HG02588 (cell line): ENCODE measurements around the gene CFAP73.

Experiments used
- ATAC-seq: cut with Tn5 transposase; IDR thresholded peaks from one replicate; pipeline ENCODE4 v1.9.1; 2021; ENCODE audit warnings: mild to moderate bottlenecking, moderate library complexity; ENCODE audit not compliant: unreplicated experiment

Gene CFAP73

DNA sequence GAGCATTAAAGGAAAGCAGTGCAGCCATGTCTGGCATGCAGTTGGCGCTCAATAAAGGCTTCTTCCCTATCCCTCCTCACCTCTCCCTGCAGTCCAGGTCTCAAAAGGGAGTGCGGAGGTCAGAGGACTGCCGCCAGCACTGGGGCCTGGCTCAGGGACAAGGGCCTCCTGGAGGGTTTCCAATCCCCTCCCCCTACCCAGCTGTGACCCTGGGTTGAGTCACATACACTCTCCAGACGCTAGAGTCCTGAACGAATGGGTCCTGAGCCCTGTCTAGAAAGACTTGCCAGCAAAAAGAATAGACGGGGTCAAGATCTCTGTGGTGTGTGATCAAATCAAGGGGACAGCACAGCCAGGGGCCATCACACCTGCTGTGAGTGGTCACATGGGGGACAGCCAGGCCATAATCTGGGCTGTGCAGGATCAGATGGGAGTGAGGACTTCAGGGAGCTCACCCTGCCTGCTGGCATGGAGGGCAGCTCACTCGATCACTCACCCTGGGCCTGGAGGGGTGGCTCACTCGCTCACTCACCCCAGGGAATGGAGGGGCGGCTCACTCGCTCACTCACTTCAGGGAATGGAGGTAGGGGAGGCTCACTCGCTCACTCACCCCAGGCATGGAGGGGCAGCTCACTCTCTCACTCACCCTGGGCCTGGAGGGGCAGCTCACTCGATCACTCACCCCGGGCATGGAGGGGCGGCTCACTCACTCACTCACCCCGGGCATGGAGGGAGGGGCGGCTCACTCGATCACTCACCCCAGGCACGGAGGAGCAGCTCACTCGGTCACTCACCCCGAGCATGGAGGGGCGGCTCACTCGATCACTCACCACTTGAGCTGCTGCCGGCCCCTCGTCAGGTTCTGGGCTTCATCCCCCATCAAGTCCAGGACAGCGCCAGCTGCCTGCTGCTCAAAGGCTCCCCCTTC is 12.8 kb downstream of the CFAP73 start:
- ATAC-seq, result no peak

- no peak for ATAC-seq
Observed at GRCh38 chr12:113163030-113163360, 13.5 kb downstream of the CFAP73 start.

- no peak for ATAC-seq
Observed at GRCh38 chr12:113164014-113164413, 14.5 kb downstream of the CFAP73 start.

DNA sequence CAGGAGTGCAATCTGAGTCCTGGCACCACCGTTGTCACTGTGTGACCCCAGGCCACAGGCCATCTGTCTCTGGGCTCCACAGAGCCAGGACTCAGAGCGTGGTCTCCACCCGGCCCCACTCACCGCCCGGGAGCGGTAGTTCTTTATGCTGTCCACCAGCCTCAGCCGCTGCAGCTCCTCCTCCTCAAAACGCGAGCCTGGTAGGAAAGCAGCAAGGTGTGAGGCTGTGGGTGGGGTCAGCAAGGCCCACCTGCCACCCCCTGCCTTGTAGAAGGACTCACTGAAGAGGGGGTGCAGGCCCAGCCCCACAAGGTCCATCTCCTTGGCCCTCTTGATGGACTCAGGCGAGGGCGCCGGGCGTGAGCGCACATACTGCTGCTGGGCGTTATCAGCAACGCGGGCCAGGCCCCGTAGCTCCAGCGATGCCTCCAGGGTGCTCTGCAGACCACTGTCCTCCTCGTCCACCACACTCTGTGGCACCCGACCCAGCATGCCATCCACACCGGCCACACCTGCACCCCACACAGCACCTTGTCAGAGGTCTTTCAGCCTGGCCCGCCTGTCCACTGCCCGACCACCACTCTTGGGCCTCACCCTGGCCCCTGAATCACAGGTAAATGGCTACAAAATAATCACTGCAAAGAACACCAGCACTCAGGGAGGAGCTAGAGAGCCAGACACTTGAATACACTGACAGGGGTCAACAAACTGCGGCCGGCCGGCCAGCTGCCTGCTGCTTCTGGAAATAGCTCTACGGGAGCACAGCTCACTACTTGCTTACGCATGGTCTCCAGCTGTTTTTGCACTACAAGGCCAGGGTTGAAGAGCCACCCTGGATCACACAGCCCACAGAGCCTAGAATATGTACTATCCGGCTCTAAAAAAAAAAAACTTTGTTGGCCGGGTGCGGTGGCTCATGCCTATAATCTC is 16.3 kb downstream of the CFAP73 start:
- no peak for ATAC-seq

DNA sequence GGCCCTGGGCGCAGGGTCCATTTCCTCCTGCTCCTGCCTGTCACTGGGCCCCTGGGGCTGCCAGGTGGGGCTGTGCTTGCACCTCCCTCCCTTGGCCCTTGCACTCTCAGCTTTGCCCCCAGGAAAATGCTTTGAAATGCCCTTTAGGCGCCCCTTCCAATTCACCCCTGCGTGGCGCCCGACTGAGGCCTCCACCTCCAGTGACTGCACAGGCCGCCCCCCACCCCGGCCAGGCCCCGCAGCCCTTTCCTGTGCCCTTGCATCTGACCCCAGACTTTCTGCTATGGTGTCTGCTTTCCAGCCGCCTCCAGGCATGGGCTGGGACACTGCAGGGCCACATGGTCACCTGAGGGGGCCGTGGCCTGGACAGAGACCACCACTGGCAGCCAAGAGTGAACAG is 18.3 kb downstream of the CFAP73 start:
- no peak for ATAC-seq

DNA sequence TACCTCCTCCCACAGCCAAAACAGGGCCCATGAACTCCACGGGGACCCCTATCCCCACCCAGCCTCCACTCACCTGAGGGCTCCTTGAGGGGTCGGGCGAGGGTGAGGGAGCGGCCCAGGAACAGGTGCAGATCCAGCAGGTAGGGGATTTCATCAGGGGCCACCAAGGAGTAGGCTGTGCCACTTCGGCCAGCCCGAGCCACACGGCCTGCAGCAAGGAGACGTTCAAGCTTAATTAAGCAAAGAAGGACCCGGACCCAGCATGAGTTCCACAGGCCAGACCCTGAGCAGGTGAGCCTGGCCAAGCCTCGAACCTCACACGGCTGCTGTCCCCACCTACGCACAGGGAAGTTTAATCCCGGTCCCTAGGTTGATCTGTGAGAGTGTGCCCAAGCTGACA is 20.2 kb downstream of the CFAP73 start:
- ATAC-seq, result no peak

DNA sequence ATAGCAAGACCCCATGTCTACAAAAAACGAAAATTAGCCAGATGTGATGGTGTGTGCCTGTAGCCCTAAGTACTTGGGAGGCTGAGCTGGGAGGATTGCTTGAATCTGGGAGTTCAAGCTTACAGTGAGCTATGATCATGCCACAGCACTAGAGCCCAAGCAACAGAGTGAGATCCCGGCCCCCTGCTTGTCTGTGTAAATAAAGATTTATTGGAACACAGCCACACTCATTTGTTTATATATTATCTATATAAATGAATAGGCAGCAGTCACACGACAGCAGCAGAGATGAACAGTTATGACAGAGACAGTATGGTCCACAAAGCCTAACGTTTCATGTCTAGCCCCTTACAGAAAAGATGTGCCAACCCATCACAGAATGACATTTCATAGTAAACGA is 20.9 kb downstream of the CFAP73 start:
- no peak for ATAC-seq

GRCh38 chr12:113170926-113171325 is 21.4 kb downstream of the CFAP73 start:
- ATAC-seq, result no peak

DNA sequence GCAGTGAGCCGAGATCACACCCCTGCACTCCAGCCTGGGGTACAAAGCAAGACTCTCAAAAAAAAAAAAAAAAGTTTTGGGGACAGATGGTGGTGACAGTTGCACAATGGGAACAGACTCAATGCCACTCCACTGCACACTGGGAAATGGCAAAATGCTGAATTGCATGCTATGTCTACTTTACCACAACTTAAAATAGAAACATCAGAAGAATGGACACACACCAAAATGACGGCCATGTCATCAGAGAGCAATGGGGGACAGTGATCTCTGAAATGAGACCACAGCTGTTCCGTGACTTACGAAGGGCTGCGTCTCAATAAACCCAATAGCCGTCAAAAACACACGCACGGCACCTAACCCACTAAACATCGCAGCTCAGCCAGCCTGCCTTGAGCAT is 22.0 kb downstream of the CFAP73 start:
- ATAC-seq, result no peak

- no peak for ATAC-seq
Observed at GRCh38 chr12:113172185-113172584, 22.7 kb downstream of the CFAP73 start.

DNA sequence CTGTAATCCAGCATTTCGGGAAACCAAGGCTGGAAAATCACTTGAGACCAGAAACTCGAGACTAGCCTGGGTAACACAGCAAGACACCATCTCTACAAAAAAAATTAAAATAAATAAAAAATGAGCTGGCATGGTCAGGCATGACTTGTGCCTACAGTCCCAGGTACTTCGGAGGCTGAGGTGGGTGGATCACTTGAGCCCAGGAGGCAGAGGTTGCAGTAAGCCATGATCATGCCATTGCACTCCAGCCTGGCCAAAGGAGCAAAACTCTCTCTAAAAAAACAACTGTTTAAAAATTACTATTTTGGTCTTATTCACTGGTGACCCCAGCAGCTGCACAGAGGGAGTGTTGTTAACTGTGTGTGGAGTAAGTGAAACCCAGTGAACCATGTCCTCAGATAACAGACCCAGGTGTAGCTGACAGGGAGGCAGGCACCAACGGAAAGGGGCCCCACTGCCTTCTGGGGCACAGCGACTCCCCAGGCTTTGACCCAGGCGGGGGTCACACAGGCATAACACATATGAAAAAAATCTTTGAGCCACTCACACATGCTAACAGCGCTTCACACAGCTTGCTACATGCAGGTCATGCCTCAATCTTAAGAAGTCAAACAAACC is 23.7 kb downstream of the CFAP73 start:
- peak; percentile 58 for ATAC-seq

- no peak for ATAC-seq
Observed at GRCh38 chr12:113174461-113175384, 25.2 kb downstream of the CFAP73 start.

DNA sequence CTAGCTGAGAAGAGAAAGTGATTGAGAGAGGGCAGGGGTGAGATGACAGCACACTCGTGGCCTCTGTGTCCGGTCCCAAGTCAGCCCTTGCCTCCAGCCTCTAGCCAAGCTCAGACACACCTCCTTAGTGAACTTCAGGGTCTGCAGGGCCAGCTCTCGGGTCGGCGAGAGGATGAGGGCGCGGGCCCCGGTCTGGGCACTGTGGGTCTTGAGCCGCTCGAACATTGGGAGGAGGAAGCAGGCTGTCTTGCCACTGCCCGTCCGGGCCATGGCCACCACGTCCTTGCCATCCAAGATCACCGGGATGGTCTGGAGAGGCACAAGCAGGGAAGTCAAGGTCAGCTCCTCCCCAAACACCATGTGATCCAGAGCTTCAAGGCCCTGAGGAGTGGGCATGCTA is 29.5 kb downstream of the CFAP73 start:
- ATAC-seq, result no peak

DNA sequence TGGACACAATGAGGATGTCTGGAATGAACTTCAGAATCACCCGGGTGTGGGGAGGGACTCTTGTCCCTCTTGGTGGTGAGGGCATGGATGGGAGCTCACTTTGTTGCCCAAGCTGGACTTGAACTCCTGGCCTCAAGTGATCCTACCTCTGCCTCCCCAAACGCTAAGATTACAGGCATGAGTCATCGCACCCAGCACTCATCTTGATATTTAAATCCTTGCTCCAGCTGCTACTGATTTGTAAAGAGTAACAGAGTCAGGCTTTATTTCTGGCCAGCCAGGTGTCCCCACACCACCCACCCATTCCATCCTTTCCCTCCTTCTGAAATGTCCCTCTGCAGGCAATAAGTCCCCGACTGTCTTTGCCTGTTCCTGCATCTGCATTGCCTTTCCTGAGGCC is 30.8 kb downstream of the CFAP73 start:
- no peak for ATAC-seq

GRCh38 chr12:113181975-113182374 is 32.5 kb downstream of the CFAP73 start:
- no peak for ATAC-seq

- no peak for ATAC-seq
Observed at GRCh38 chr12:113183030-113183589, 33.6 kb downstream of the CFAP73 start.

DNA sequence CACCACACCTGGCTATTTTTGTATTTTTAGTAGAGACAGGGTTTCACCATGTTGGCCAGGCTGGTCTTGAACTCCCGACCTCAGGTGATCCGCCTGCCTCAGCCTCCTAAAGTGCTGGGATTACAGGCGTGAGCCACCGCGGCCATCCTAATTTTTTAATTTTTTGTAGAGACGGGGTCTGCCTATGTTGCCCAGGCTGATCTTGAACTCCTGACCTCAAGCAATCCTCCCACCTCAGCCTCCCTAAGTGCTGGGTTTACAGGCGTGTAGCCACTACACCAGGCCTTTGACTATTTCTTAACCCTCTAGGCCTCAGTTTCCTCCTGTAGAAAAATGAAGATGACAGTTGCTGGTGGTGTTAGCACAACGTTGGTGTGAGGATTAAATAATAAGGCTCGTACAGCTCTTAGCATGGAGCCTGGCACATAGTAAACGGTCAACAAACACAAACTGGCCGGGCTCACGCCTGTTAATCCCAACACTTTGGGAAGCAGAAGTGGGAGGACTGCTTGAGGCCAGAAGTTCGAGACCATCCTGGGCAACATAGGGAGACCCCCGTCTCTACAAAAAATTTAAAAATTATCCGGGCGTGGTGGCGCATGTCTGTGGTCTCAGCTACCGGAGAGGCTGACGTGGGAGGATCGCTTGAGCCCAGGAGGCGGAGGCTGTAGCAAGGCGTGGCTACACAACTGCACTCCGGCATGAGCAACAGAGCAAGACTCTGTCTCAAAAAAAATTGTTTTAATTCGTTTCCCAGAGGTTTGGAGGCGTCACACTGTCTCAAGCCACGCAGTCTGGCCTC is 34.8 kb downstream of the CFAP73 start:
- ATAC-seq, result peak; percentile 42

DNA sequence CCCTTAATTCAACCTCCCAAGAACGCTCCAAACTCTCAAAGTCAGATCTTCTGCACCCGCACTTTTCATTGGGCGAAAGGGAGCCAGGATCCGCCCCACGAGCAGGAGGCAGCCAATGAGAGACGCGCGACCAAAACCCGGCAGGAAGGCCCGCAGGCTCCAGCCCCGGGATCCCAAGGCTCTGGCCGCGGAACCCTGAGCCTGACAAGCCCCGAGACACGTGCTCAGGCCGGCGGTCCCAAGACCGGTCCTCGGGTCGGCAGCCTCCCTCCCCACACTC is 35.3 kb downstream of the CFAP73 start:
- ATAC-seq, result peak; percentile 68
